ENCODE data around the gene HAAO.

The HAAO gene

GRCh38 chr2:42786561-42787345 is 5.6 kb downstream of the HAAO start:
- Histone ChIP-seq H3K36me3 (ENCODE audit: control insufficient read depth in 1 of 2, insufficient read depth in 2 of 2, low read length in 2 of 2) (peaks cover 0 to 6% of the 10 kb centered on the region in 2 donors), H3K9me3 (ENCODE audit: control insufficient read depth in 1 of 2, low read length in 2 of 2) (no peaks in the 10 kb centered on the region), H3K27me3 (ENCODE audit: control insufficient read depth in 1 of 2, insufficient read depth in 2 of 2, low read length in 2 of 2) (no peaks in the 10 kb centered on the region), H3K9ac (ENCODE audit: low read depth in 1 of 2, low read length in 2 of 2) (no peak overlapping the region), H3K27ac (ENCODE audit: low read depth, low read length) (no peak overlapping the region), H3K4me1 (ENCODE audit: control insufficient read depth in 1 of 2, insufficient read depth in 2 of 2, low read length in 2 of 2) (peaks cover 32 to 41% of the 10 kb centered on the region in 2 donors), H3K4me3 (ENCODE audit: low read depth in 1 of 2, low read length in 2 of 2) (no peak overlapping the region)

GRCh38 chr2:42784204-42784880 is 8.0 kb downstream of the HAAO start:
- no peak overlapping the region for H3K9ac ChIP-seq (ENCODE audit: low read depth in 1 of 2, low read length in 2 of 2)
- H3K27ac ChIP-seq (ENCODE audit: low read depth, low read length) = no peak overlapping the region

GRCh38 chr2:42783511-42783910 is 8.9 kb downstream of the HAAO start:
- Histone ChIP-seq H3K9me3 (ENCODE audit: control insufficient read depth in 1 of 2, low read length in 2 of 2) (peaks cover 0 to 2% of the 10 kb centered on the region in 2 donors), H3K4me1 (ENCODE audit: control insufficient read depth in 1 of 2, insufficient read depth in 2 of 2, low read length in 2 of 2) (peaks cover 22 to 29% of the 10 kb centered on the region in 2 donors), H3K27ac (ENCODE audit: low read depth, low read length) (no peak overlapping the region), H3K36me3 (ENCODE audit: control insufficient read depth in 1 of 2, insufficient read depth in 2 of 2, low read length in 2 of 2) (peaks cover 0 to 7% of the 10 kb centered on the region in 2 donors), H3K9ac (ENCODE audit: low read depth in 1 of 2, low read length in 2 of 2) (no peak overlapping the region), H3K4me3 (ENCODE audit: low read depth in 1 of 2, low read length in 2 of 2) (no peak overlapping the region), H3K27me3 (ENCODE audit: control insufficient read depth in 1 of 2, insufficient read depth in 2 of 2, low read length in 2 of 2) (no peaks in the 10 kb centered on the region)

More at GRCh38 chr2:42784204-42784880, 8.0 kb downstream of the HAAO start:
- Histone ChIP-seq H3K36me3 (ENCODE audit: control insufficient read depth in 1 of 2, insufficient read depth in 2 of 2, low read length in 2 of 2) (peaks cover 0 to 6% of the 10 kb centered on the region in 2 donors), H3K27me3 (ENCODE audit: control insufficient read depth in 1 of 2, insufficient read depth in 2 of 2, low read length in 2 of 2) (no peaks in the 10 kb centered on the region), H3K4me3 (ENCODE audit: low read depth in 1 of 2, low read length in 2 of 2) (no peak overlapping the region), H3K9me3 (ENCODE audit: control insufficient read depth in 1 of 2, low read length in 2 of 2) (no peaks in the 10 kb centered on the region), H3K4me1 (ENCODE audit: control insufficient read depth in 1 of 2, insufficient read depth in 2 of 2, low read length in 2 of 2) (peaks cover 22 to 31% of the 10 kb centered on the region in 2 donors)

GRCh38 chr2:42781181-42781580 is 11.2 kb downstream of the HAAO start:
- H3K4me1 ChIP-seq (ENCODE audit: control insufficient read depth in 1 of 2, insufficient read depth in 2 of 2, low read length in 2 of 2) = peaks cover 9% of the 10 kb centered on the region in 2 donors
- no peak overlapping the region for H3K27ac ChIP-seq (ENCODE audit: low read depth, low read length)

GRCh38 chr2:42777883-42778805 is 14.2 kb downstream of the HAAO start:
- H3K27ac ChIP-seq (ENCODE audit: low read depth, low read length) = no peak overlapping the region

More at GRCh38 chr2:42781181-42781580, 11.2 kb downstream of the HAAO start:
- Histone ChIP-seq H3K9ac (ENCODE audit: low read depth in 1 of 2, low read length in 2 of 2) (no peak overlapping the region), H3K36me3 (ENCODE audit: control insufficient read depth in 1 of 2, insufficient read depth in 2 of 2, low read length in 2 of 2) (peaks cover 0 to 12% of the 10 kb centered on the region in 2 donors), H3K4me3 (ENCODE audit: low read depth in 1 of 2, low read length in 2 of 2) (no peak overlapping the region), H3K9me3 (ENCODE audit: control insufficient read depth in 1 of 2, low read length in 2 of 2) (peaks cover 0 to 6% of the 10 kb centered on the region in 2 donors), H3K27me3 (ENCODE audit: control insufficient read depth in 1 of 2, insufficient read depth in 2 of 2, low read length in 2 of 2) (no peaks in the 10 kb centered on the region)

GRCh38 chr2:42775810-42776209 is 16.6 kb downstream of the HAAO start:
- no peak overlapping the region for H3K9ac ChIP-seq (ENCODE audit: low read depth in 1 of 2, low read length in 2 of 2)
- H3K4me3 ChIP-seq (ENCODE audit: low read depth in 1 of 2, low read length in 2 of 2) = no peak overlapping the region
- no peak overlapping the region for H3K27ac ChIP-seq (ENCODE audit: low read depth, low read length)
- no peaks in the 10 kb centered on the region for H3K4me1 ChIP-seq (ENCODE audit: control insufficient read depth in 1 of 2, insufficient read depth in 2 of 2, low read length in 2 of 2)
- H3K36me3 ChIP-seq (ENCODE audit: control insufficient read depth in 1 of 2, insufficient read depth in 2 of 2, low read length in 2 of 2) = peaks cover 0 to 5% of the 10 kb centered on the region in 2 donors
- H3K9me3 ChIP-seq (ENCODE audit: control insufficient read depth in 1 of 2, low read length in 2 of 2) = peaks cover 0 to 6% of the 10 kb centered on the region in 2 donors
- no peaks in the 10 kb centered on the region for H3K27me3 ChIP-seq (ENCODE audit: control insufficient read depth in 1 of 2, insufficient read depth in 2 of 2, low read length in 2 of 2)

More at GRCh38 chr2:42777883-42778805, 14.2 kb downstream of the HAAO start:
- Histone ChIP-seq H3K9ac (ENCODE audit: low read depth in 1 of 2, low read length in 2 of 2) (no peak overlapping the region), H3K27me3 (ENCODE audit: control insufficient read depth in 1 of 2, insufficient read depth in 2 of 2, low read length in 2 of 2) (no peaks in the 10 kb centered on the region), H3K36me3 (ENCODE audit: control insufficient read depth in 1 of 2, insufficient read depth in 2 of 2, low read length in 2 of 2) (peaks cover 0 to 12% of the 10 kb centered on the region in 2 donors), H3K4me1 (ENCODE audit: control insufficient read depth in 1 of 2, insufficient read depth in 2 of 2, low read length in 2 of 2) (no peaks in the 10 kb centered on the region), H3K9me3 (ENCODE audit: control insufficient read depth in 1 of 2, low read length in 2 of 2) (peaks cover 0 to 6% of the 10 kb centered on the region in 2 donors), H3K4me3 (ENCODE audit: low read depth in 1 of 2, low read length in 2 of 2) (no peak overlapping the region)

- Histone ChIP-seq H3K36me3 (ENCODE audit: control insufficient read depth in 1 of 2, insufficient read depth in 2 of 2, low read length in 2 of 2) (peaks cover 0 to 5% of the 10 kb centered on the region in 2 donors), H3K9ac (ENCODE audit: low read depth in 1 of 2, low read length in 2 of 2) (no peak overlapping the region), H3K4me3 (ENCODE audit: low read depth in 1 of 2, low read length in 2 of 2) (no peak overlapping the region), H3K9me3 (ENCODE audit: control insufficient read depth in 1 of 2, low read length in 2 of 2) (peaks cover 0 to 6% of the 10 kb centered on the region in 2 donors), H3K27ac (ENCODE audit: low read depth, low read length) (no peak overlapping the region), H3K27me3 (ENCODE audit: control insufficient read depth in 1 of 2, insufficient read depth in 2 of 2, low read length in 2 of 2) (no peaks in the 10 kb centered on the region), H3K4me1 (ENCODE audit: control insufficient read depth in 1 of 2, insufficient read depth in 2 of 2, low read length in 2 of 2) (no peaks in the 10 kb centered on the region)
Observed at GRCh38 chr2:42775186-42775585, 17.2 kb downstream of the HAAO start.

GRCh38 chr2:42771546-42772153 is 20.7 kb downstream of the HAAO start:
- Histone ChIP-seq H3K27ac (ENCODE audit: low read depth, low read length) (no peak overlapping the region), H3K9ac (ENCODE audit: low read depth in 1 of 2, low read length in 2 of 2) (no peak overlapping the region), H3K4me1 (ENCODE audit: control insufficient read depth in 1 of 2, insufficient read depth in 2 of 2, low read length in 2 of 2) (no peaks in the 10 kb centered on the region), H3K36me3 (ENCODE audit: control insufficient read depth in 1 of 2, insufficient read depth in 2 of 2, low read length in 2 of 2) (peaks cover 0 to 7% of the 10 kb centered on the region in 2 donors), H3K27me3 (ENCODE audit: control insufficient read depth in 1 of 2, insufficient read depth in 2 of 2, low read length in 2 of 2) (no peaks in the 10 kb centered on the region), H3K9me3 (ENCODE audit: control insufficient read depth in 1 of 2, low read length in 2 of 2) (no peaks in the 10 kb centered on the region), H3K4me3 (ENCODE audit: low read depth in 1 of 2, low read length in 2 of 2) (no peak overlapping the region)

- no peak overlapping the region for H3K9ac ChIP-seq (ENCODE audit: low read depth in 1 of 2, low read length in 2 of 2)
- no peaks in the 10 kb centered on the region for H3K9me3 ChIP-seq (ENCODE audit: control insufficient read depth in 1 of 2, low read length in 2 of 2)
- H3K4me3 ChIP-seq (ENCODE audit: low read depth in 1 of 2, low read length in 2 of 2) = no peak overlapping the region
- H3K4me1 ChIP-seq (ENCODE audit: control insufficient read depth in 1 of 2, insufficient read depth in 2 of 2, low read length in 2 of 2) = no peaks in the 10 kb centered on the region
- peaks cover 0 to 7% of the 10 kb centered on the region in 2 donors for H3K36me3 ChIP-seq (ENCODE audit: control insufficient read depth in 1 of 2, insufficient read depth in 2 of 2, low read length in 2 of 2)
- no peak overlapping the region for H3K27ac ChIP-seq (ENCODE audit: low read depth, low read length)
- H3K27me3 ChIP-seq (ENCODE audit: control insufficient read depth in 1 of 2, insufficient read depth in 2 of 2, low read length in 2 of 2) = no peaks in the 10 kb centered on the region
Observed at GRCh38 chr2:42770288-42771131, 21.9 kb downstream of the HAAO start.
